ENCODE measurements around the gene PEDS1.

The PEDS1 gene

DNA sequence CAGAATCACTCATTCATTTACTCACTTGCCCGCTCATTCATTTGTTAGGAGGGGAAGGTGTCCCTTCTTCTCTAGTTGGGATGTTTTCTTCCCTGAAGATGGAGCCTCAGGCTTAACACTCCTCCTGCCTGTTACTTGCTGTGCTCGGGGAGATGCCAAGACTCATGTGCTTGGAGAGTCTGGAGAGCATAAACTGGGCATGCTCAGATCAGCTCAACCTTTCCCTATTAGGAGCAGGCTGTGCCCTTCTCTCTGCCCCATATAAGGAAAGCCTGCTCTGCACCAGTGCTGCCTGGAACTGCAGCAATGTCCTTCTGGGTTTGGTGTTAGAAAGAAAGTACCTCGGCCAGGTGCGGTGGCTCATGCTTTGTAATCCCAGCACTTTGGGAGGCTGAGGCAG lies 22.5 kb downstream of the PEDS1 start:
- DNase-seq, result no peak

- DNase-seq, result no peak
These were observed 23.2 kb downstream of the PEDS1 start for GRCh38 chr20:50130356-50130723.

- no peak for DNase-seq
These were observed 23.7 kb downstream of the PEDS1 start for GRCh38 chr20:50129662-50130355.

DNA sequence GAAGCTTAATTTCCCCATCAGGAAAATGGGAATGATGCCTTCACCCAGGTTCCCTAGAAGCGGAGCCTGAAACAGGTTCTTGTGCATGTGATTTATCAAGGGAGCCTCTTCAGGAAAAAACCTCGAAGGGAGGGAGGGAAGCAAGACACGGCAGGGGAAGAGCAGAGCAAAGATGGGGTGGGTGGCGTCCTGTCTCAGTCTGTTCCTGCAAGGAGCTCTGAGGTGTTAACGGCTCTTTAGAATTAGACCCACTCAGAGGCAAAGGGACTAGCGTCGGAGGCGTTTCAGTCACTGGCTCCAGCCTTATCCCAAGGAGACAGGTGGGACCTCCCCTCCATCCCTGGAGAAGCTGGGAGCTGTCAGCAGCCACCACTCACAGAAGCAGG lies 25.0 kb downstream of the PEDS1 start:
- no peak for DNase-seq

- no peak for DNase-seq
These were observed 25.7 kb downstream of the PEDS1 start for GRCh38 chr20:50127587-50128519.

GRCh38 chr20:50126662-50127061 lies 26.9 kb downstream of the PEDS1 start:
- no peak for DNase-seq

- no peak for DNase-seq
These were observed 28.2 kb downstream of the PEDS1 start for GRCh38 chr20:50125279-50125678.

- DNase-seq, result no peak
These were observed 29.0 kb downstream of the PEDS1 start for GRCh38 chr20:50124496-50124895.

GRCh38 chr20:50123418-50123817 lies 30.1 kb downstream of the PEDS1 start:
- no peak for DNase-seq

DNA sequence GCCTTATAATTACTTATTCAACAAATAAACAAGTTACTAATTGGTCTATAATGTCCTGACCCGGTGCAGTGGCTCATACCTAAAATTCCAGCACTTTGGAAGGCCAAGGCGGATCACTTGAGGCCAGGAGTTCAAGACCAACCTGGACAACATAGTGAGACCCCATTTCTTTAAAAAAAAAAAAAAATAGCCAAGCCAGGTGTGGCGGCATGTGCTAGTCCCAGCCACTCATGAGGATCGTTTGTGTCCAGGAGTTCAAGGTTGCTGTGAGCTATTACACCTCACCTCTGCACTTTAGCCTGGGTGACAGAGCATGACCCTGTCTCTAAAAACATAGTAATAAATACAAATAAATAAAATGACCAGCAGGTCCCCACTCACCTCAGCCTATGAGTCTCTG lies 30.8 kb downstream of the PEDS1 start:
- no peak for DNase-seq

- no peak for DNase-seq
These were observed 31.7 kb downstream of the PEDS1 start for GRCh38 chr20:50121858-50122271.

DNA sequence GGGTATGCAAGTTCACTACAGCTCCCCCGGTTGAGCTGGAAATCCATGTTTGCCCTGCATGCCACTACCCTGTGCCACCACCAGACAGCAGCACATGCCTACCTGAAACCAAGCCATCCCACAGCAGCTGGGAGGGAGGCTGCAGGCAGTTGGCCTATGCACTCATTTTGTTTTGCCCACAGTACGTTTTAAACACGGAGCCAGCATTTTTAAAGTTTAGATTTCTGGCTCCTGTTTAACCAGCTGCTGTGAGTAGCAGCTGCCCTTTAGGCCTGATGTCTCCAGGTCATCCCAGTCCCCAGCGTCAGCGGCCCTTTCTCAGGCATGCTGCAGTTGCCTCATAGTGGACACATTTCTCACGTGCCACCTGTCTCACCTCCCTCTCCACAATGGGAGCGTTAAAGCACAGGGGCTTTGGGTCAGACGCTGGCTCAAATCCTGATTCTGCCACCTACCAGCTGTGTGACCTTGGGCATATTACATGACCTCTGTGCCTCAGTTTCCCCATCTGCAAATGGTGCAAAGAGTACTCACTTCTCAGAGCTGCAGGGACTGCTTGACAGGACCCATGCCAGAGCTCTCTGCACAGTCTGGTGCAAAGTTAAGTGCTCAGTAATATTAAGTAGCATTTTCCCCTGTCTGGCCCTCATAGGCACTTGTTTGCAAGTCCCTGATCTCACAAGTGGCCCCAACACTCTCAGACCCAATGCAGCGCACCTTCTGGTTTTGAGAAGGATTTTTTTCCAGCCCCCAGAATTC lies 32.4 kb downstream of the PEDS1 start:
- peak; percentile 69 to 76 for DNase-seq

DNA sequence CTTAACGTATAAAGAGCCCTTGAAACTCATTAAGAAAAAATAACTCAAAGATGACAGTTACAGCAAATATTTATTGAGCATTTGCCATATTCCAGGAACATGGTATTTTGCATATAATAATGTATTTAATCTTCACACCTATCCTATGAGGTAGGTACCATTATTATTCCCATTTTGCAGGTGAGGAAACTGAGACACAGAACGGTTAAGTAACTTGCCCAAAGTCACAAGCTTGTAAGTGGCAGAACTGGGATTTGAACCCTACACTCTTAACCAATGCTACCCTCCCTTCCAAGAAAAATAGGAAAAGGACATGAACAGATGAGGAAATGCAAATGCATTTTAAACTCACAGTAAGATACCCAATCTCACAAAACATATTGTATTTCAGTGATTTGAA lies 35.3 kb downstream of the PEDS1 start:
- no peak for DNase-seq

DNA sequence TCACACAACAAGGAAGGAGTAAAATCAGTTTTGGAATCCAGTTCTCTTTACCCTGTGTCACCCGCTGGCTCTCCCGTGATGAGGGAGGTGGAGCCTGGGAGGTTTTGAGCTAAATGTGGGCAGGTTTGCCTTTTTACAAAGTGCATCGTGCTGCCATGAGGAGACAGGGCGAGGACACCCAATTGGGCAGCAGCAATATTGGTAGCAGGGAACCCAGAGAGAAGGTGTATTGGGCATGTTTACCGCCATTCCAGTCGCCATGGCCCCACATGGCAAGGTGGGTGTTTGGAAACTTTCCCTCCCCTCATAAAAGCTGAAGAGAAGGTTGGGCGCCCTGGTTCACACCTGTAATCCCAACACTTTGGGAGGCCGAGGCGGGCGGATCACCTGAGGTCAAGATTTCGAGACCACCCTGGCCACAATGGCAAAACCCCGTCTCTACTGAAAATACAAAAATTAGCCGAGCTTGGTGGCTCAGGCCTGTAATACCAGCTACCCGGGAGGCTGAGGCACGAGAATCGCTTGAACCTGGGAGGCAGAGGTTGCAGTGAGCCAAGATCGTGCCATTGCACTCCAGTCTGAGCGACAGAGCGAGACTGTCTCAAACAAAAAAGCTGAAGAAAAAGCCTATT lies 37.0 kb downstream of the PEDS1 start:
- DNase-seq, result no peak

GRCh38 chr20:50115591-50116367 lies 37.7 kb downstream of the PEDS1 start:
- DNase-seq, result peak; percentile 91

DNA sequence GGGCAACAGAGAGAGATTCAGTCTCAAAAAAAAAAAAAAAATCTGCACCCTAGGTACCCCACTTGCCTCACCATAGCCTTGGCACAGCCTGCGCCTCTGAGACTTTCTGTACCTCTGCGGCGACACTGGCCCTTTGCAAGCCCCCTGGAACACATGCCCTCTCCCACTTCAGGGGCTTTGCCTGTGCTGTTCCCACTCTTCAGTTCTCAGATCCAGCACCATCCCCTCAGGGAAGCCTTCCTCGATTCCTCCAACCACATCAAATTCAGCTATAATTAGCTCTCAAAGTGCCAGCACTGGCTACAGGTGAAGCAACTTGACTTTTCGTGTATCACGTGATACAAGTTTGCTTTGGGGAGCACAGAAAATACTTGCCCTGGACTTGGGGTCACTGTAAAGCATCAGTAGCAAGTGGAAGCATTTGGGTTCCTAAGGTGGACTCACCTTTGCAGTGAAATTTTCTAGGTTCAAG lies 38.4 kb downstream of the PEDS1 start:
- no peak for DNase-seq

GRCh38 chr20:50113420-50114224 lies 39.9 kb downstream of the PEDS1 start:
- no peak for DNase-seq

DNA sequence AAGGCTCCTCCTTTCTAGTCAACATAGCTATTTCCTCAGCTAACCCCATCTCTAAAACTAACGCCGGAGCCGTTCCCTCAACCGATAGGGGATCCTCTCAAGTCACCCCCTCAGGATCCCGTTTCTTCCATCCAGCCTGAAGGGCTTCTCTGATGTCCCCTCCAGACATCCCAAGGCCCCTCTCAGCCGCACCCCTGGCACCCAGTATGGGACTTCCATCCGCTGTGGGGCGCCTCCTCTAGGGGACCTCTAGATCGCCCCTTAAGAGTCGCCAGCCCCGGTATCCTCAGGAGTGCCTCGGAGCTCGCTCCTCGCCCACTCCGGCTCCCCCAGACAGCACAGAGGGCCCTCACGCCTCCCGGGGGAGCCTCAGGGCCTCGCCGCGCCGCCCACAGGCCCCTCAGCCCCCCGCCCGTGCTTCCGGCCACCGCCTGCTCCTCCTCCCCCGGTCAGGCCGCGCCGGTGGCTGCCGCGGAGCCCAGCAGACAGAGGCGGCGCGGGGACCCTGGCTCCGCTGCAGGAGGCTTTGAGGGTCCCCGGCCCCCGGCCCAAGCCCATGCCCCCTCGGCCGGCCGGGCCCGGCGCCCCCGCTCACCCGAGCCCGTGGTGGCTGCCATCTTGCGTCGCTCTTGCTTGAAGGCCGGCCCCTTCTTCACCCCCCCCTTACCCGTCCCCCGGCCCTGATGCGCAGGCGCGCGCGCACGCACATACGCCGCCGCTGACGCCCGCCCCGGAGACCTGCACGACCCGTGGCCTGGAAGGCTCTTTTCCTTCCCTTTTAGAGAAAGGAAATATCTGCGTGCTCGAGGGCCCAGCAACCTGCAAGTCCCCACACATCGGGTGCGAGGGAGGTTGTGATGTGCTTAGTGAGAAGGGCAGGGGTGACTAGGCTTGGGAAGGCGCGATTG lies 40.8 kb downstream of the PEDS1 start, which contains the start of gene UBE2V1:
Gene UBE2V1, minus strand, starts transcription at position 639 of the 908 bp plus-strand sequence. Its CDS starts 22 bp downstream, at position 617.
- peak; percentile 88 to 89 for DNase-seq

DNA sequence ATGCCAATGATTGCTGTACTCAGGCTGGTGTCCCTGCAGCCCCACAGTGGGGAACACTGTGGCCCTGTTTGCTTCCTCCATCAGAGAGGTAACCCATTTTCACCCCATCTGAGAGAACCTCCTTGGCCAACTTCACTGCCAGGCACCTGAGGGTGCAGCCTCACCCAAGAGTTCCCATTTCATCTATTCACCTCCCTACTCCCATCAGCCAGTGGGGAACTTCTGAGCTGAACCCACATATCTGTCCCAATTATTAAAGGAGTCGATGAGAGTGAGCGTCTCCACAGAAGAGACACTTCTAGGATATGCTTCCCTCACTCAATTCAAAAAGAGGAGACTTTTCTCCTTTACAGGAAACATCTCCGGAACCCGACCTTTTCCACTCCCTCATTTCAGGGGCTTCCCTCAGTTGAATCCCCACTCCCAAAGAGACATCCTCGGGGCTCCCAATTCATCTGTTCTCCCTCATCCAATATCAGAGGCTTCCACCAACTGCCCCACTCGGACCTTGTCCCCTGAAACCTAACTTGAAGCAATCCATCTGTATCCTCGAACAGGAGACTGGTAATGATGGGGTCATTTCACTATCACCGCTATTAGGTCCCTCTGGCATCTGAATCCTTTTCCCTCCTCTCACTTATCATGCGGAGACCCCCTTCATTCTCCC lies 41.6 kb downstream of the PEDS1 start:
- DNase-seq, result no peak

Data from CD4-positive, alpha-beta T cell treated with Interleukin-1 beta for 1 hour (primary cell).